Measurements from ENCODE around the gene SYPL1.
"Not testable (repeated sequence)": the region's sequence is repeated elsewhere in the genome, so short reads cannot be mapped to it uniquely, and the experiment has no call there.

The SYPL1 gene

GRCh38 chr7:106143711-106144337 is 31.7 kb upstream of the SYPL1 start:
- TF ChIP-seq, protein P1, sequence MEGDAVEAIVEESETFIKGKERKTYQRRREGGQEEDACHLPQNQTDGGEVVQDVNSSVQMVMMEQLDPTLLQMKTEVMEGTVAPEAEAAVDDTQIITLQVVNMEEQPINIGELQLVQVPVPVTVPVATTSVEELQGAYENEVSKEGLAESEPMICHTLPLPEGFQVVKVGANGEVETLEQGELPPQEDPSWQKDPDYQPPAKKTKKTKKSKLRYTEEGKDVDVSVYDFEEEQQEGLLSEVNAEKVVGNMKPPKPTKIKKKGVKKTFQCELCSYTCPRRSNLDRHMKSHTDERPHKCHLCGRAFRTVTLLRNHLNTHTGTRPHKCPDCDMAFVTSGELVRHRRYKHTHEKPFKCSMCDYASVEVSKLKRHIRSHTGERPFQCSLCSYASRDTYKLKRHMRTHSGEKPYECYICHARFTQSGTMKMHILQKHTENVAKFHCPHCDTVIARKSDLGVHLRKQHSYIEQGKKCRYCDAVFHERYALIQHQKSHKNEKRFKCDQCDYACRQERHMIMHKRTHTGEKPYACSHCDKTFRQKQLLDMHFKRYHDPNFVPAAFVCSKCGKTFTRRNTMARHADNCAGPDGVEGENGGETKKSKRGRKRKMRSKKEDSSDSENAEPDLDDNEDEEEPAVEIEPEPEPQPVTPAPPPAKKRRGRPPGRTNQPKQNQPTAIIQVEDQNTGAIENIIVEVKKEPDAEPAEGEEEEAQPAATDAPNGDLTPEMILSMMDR (conservative IDR thresholded peaks at IDR 0.05; ENCODE audit: low read depth): no peak
- H3K27ac ChIP-seq: no peak overlapping the region
- ChIA-PET CTCF (interaction anchor here (1.3 to 1.4 kb wide), 2 partner anchors 10 kb away, joined by 7 read pairs; no protein-coding TSS in a partner anchor), POLR2A (ENCODE audit: low non-redundant PET) (no interaction called here)
- DNase-seq (ENCODE audit: low spot score): no peak

GRCh38 chr7:106142136-106142535 is 30.0 kb upstream of the SYPL1 start:
- TF ChIP-seq, protein P1 (conservative IDR thresholded peaks at IDR 0.05; ENCODE audit: low read depth): no peak
- no peak overlapping the region for H3K27ac ChIP-seq
- no peak for DNase-seq (ENCODE audit: low spot score)
- ChIA-PET POLR2A (ENCODE audit: low non-redundant PET) (no interaction called here), CTCF (interaction anchor here (1.0 kb wide), 1 partner anchor 12 kb away, joined by 5 read pairs; no protein-coding TSS in a partner anchor)

DNA sequence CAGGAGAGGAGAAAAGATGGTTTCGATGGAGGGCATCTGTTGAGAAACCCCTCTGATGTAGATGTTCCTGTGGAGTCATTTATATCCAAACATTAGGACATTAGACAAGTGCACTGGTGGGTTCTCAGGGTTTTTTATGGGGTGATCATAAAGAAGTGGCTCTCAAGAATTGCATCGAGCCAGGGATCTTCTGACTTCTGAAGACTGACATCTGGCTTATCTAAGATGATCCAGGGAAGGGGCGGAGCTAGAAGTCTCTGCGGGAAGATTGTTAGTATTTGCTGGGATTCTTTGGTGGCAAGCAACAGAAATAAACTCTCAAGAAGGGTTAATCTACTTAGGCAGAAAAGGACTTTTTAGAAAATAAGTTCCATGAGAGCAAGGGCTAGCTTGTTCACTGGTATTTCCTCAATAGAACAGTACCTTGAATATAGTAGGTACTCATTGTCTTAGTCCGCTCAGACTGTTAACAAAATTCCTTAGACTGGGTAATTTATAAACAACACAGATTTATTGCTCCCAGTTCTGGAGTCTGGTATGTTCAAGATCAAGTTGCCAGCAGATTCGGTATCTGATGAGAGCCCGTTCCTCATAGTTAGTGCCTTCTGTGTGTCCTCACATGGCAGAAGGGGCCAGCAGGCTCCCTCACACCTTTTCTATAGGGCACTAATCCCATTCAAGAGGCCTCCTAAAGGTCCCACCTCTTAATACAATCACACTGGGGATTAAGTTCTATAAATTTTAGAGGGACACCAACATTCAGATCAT is 28.5 kb upstream of the SYPL1 start:
- TF ChIP-seq, protein P1 (conservative IDR thresholded peaks at IDR 0.05; ENCODE audit: low read depth): no peak
- POLR2A ChIA-PET (ENCODE audit: low non-redundant PET): no interaction called here
- no peak for DNase-seq (ENCODE audit: low spot score)
- no peak overlapping the region for H3K27ac ChIP-seq
- CTCF ChIA-PET: no interaction called here

DNA sequence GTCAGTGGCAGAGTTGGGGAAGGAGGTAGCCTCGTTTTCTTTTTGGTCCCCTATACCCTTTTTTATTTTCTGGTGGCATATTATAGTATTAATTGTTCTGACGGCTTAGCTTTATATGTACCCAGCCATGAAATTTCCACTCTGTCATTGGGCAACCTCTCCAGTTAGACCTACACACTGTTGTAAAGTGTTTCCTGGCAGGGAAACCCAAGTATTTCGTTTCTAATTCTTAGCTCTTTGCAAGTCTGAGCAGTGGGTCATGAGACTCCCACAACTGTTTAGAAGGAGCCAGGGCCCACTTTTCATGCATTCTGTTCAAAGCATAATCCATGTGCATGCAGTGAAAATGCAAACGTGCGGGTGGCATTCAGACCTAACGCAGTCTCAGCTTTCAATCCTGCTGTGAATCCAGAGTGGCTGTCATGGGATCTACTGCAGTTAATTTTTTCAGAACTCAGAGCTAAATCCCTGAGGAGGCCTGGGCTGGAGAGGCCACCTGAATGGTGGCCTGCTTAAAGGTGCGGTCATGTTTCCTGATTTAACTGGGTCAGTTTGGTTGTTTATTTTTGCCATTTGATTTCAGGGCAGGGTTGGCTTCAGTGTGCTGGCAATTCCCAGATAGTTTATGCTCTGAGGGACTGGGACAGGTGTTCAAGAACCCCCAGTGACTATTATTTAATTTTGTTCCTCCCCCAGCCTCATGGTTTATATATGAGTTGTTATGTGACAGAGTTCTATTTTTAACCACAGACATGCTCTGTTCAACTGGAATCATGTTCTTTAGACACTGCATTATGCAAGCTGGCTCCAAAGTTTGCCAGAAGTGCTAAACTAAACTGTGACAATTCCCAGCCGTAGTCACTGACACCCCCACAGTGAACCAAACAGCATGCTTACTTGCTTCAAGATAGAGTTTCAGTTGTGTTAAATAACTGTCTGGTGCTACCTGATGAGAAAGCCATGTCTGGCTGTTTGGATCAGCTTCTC is 27.4 kb upstream of the SYPL1 start:
- ChIA-PET CTCF (no interaction called here), POLR2A (ENCODE audit: low non-redundant PET) (no interaction called here)
- H3K27ac ChIP-seq: no peak overlapping the region
- TF ChIP-seq, protein P1 (conservative IDR thresholded peaks at IDR 0.05; ENCODE audit: low read depth): no peak
- DNase-seq (ENCODE audit: low spot score): no peak

DNA sequence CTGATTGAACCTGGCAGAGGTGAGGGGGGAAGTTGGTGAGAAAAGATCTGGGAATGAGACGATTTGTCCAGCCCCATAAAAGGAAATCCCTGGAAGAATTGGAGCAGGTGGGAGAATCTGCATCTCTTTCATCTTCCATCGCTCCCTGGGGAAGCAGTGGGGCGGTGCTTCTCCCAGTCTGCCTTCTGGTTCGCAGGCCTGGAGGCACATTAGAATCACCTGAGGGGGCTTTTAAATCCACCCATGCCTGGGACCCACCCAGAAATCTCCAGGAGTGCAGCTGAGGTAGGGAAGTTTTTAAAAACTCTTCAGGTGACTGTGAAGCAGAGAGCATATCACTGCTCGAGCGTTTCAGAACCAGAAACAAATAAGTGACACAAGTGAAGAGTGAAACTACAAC is 26.7 kb upstream of the SYPL1 start:
- H3K27ac ChIP-seq: no peak overlapping the region
- DNase-seq (ENCODE audit: low spot score): no peak
- ChIA-PET CTCF (no interaction called here), POLR2A (ENCODE audit: low non-redundant PET) (no interaction called here)
- TF ChIP-seq, protein P1 (conservative IDR thresholded peaks at IDR 0.05; ENCODE audit: low read depth): no peak

- DNase-seq (ENCODE audit: low spot score); H3K27ac ChIP-seq; POLR2A ChIA-PET (ENCODE audit: low non-redundant PET); CTCF ChIA-PET: not testable (repeated sequence)
These were observed 26.1 kb upstream of the SYPL1 start for GRCh38 chr7:106138181-106138580.

All from RWPE1 (cell line).